Activated T-helper 9 cell treated with anti-CD3 and anti-CD28 coated beads, Interleukin-2, amount 50 U/mL, for 16 hours (primary cell): ENCODE measurements around the gene HSPD1.
"Not testable (repeated sequence)": the region's sequence is repeated elsewhere in the genome, so short reads cannot be mapped to it uniquely, and the experiment has no call there.

Experiments
- DNase-seq: peaks from one replicate; pipeline ENCODE4 v3.0.0-alpha.2; 2020; ENCODE audit warnings: low read depth

The HSPD1 gene

DNA sequence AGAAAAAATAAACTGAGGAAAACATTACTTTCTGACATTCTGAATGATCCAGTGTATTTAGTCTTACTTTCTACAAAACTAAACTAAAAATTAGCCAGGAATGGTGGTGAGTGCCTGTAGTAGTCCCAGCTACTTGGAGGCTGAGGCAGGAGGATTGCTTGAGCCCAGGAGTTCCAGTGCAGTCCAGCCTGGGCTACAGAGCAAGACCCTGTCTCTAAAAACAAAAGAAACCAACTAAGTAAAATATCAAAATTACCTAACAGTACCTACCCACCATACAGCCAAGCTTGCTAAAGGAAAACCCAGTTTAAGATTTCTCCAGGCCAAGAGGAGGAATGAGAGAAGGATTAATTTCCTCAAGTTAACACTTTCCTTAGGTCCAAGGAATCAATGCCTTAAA is 2.9 kb downstream of the HSPD1 start:
- no peak for DNase-seq

DNA sequence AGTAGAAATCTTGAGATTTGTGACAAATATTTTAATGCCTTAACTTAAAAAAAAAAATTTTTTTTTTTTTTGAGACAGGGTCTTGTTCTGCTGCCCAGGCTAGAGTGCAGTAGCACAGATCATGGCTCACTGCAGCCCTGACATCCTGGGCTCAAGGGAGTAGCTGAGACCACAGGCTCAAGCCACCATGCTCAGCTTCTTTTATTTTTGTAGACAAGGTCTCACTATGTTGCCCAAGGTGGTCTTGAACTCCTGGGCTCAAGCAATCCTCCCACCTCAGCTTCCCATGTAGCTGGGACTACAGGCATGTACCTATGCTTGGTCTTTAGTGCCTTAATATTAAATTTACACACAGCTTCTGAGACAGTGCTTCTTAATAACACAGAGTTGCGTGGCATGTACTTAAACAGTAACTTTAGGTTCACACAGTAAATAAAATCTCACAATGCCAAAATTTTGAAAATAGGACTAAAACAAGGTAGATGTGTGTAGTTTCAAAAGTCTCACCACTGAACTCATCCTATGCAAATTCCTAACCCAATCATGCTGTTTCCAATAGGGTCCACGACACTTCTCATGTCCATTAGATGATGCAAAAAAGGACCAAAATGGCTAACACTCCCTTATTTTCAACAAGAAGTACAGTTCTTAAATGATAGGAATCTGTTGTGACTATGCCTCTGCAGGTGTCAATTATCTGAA is 4.1 kb downstream of the HSPD1 start:
- no peak for DNase-seq

DNA sequence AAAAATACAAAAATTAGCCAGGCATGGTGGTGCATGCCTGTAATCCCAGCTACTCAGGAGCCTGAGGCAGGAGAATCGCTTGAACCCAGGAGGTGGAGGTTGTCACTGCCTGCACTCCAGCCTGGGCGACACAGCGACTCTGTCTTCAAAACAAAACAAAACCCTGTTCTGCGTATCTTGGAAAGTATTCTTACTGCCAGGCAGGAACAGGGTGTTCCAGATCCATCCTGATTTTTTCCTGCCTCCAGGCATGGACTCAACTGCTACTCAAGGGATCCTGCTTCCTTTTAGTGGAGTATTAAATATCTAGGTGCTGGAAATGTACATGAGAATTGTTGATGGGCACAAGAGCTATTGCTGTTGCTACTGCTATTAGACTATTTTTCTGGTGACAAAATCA is 12.3 kb downstream of the HSPD1 start:
- no peak for DNase-seq

DNA sequence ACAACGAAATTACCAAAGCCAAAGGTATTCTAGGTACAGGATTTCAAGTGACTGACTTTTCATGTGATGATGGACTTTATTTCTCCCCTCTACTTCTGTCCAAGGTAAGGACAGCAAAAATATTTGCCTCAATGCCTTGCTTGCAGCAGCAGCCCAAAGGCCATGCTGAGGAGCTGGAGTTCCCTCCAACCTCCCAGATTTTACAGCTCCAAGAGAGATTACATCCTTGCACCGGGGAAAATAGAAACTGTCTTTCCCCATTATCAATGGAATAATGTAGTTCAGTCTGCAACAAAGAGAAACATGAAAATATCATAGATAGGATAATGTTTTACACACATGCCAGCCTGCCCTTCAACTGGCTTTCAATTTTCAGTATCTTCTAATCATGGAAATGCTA is 13.5 kb downstream of the HSPD1 start:
- DNase-seq, result no peak

DNA sequence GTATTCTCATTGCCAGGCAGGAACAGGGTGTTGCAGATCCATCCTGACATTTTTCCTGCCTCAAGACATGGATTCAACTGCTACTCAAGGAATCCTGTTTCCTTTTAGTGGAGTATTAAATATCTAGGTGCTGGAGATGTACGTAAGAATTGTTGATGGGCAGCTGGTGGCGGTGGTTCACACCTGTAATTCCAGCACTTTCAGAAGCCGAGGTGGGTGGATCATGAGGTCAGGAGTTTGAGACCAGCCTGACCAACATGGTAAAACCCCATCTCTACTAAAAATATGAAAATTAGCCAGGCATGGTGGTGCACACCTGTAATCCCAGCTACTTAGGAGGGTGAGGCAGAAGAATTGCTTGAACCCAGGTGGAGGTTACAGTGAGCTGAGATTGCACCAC is 15.4 kb downstream of the HSPD1 start:
- not testable (repeated sequence) for DNase-seq

DNA sequence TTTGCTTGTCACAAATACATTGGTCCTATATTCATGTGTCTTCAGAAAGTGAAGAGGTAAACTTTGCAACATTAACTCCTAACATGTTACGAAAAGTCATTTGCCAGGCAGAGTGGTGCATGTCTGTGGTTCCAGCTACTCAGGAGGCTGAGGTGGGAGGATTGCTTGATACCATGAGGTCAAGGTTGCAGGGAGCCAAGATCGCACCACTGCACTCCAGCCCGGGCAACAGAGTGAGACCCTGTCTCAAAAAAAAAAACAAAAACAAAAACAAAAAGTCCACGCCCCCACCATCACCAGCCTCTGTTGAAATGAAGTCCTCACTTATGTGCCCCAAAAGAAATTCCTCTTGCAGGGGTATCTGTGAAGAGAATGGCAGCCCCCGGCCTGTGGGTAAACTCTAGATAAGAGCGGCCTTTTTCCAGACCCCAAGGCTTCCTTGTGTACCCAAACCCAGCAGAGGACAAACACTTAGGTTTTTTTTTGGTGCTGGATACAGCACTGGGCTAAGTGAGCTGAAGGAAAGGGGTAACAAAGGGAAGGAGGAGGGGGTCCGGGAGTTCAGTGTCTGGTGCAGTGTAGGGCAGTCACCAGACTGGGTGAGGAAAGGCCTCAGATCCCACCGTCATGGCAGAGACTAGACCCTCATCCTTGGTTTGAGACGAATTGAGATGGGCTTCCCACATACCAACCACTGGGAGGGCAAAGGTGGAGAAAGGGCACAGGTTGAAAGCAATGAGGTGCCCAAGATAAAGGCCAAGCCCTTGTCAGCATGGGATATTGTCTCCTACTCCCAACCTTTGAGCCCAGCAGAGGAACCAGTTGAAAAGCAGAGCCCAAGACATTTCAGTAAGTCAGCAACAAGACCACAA is 19.2 kb downstream of the HSPD1 start:
- DNase-seq, result no peak

DNA sequence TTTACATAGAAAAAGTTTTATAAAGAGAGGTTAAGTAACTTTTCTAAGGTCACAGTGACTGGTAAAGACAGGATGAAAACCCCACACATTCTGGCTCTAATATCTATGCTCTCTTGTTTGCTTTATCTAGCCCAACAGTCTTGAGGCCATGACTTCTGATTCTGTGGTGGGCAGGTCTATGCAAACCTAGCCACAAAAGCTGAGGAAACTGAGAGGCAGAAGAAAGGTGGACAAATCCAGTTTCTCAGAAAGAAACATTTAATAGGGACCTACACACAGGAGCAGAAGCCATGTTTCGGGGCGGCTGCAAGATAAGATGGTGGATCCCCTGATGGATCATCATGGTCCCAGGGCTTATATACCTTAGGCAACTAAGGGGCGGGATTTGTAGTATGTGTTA is 21.8 kb downstream of the HSPD1 start:
- no peak for DNase-seq

DNA sequence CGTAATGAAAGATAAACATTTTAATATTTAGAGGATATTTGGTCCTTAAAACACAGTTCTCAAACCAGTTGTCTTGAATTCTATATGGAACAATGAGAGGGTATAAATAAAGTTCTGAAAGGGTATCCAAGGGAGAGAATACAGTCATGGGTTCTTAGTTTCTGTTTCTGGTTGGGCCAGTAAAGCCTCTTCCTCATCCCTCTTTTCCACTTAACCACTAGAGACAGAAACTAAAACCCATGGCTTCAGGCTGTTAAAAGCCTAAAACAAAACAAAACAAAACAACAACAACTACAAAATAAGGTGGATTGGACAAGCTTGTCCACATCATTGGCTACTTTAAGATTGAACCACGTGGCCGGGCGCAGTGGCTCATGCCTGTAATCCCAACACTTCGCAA is 27.5 kb downstream of the HSPD1 start:
- DNase-seq, result no peak

DNA sequence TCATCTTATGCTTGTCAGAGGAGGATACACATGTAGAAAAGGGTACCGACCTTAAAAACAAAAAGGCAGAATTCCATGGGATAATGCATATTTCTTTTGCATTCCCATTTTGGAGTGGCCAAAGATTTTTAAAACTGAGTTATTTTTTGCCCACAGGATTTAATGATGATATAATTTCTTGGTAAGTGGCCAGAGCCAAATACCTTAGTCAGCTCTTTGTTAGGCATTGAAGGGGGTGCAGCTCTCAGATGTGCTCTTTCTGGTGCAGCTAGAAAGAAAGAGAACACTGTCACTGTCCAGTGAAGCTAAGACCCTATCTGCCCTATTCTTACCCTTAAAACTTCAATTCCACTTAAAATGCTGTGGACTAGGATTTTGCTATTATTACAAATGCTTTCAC is 35.5 kb downstream of the HSPD1 start:
- no peak for DNase-seq

DNA sequence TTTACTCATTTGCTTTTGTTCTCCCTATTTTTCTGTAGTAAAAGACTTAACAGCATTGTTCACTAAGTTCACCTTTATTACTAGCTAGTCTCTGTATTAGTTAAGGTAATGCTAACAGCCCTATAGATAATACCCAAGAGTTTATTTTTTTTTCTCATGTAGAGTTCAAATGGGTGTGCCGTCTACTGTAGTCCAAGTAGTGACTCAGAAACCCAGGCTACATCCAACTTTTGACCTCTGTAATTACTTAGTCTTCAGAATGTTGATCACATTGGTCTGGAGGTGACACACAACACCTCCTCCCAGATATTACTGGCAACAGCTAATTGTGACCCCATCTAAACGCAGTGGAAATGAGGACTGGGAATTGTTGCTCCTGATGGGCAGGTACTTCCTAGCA is 38.6 kb downstream of the HSPD1 start:
- no peak for DNase-seq

DNA sequence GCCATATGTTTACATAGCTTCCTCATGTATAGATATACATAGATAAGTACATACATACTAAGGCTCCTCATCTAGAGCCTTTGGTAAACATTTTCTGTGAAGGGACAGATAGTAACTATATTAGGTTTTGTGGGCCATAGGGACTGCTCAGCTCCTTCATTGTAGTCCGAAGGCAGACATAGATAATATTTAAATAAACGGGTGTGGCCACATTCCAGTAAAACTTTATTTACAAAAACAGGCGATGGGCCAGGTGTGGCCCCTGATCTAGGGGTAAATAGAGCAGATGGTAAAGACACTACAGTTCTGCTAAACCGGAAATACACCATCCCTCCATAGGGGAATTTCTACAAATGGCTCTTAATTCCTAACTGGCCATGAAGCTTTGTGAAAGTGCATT is 39.0 kb downstream of the HSPD1 start:
- DNase-seq, result no peak

DNA sequence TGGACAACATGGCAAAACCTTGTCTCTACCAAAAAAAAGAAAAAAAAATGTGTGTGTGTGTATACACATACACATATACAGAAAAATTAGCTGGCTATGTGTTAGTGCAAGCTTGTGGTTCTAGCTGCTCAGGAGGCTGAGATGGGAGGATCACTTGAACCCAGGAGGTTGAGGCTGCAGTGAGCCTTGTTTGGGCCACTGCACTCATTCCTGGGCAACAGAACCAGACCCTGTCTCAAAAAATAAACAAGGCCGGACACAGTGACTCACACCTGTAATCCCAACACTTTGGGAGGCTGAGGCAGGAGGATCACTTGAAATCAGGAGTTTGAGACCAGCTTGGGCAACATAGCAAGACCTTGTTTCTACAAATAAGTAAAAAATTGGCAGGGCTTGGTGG is 44.2 kb downstream of the HSPD1 start:
- no peak for DNase-seq

DNA sequence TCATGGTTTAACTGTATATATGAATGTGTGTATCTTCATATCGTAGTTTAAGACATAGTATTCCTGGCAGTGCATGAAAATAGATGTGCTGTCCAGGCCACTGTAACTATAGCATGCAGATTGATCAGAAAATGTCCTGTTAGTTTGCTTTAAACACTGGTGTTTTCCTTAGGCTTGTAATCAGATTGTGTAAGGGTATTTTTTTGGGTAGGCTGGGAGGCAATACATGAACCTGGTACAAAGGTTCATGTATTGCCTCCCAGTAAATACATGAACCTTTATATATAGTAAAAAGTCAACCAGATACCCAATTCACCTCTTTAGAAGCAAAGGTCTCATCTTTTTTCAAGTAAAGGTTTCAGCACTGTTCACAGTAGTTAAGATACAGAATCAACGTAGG is 44.7 kb downstream of the HSPD1 start:
- DNase-seq, result no peak

DNA sequence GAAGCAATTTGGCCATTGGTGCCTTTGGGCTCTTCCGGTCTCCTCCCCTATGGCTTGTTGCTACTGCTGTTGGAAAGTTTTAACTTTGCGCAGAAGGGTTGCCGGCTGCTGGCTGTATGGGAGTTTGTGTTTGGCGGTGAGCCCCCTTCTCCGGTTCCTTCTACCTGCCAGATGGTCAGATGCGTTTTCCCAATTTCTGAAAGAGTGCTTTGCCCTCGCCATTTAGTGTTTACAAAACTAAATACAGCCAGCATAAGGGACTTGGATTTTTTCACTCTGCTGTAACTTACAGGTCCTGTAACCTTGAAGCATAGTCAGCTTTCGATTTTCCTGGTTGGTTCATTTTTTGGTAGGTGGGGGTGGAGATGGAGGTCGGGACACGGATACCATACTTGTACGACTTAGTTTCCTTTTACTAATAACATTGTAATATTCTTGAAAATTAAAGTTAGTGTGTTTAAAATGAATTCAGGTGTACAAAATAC is 45.7 kb downstream of the HSPD1 start:
- DNase-seq, result no peak

DNA sequence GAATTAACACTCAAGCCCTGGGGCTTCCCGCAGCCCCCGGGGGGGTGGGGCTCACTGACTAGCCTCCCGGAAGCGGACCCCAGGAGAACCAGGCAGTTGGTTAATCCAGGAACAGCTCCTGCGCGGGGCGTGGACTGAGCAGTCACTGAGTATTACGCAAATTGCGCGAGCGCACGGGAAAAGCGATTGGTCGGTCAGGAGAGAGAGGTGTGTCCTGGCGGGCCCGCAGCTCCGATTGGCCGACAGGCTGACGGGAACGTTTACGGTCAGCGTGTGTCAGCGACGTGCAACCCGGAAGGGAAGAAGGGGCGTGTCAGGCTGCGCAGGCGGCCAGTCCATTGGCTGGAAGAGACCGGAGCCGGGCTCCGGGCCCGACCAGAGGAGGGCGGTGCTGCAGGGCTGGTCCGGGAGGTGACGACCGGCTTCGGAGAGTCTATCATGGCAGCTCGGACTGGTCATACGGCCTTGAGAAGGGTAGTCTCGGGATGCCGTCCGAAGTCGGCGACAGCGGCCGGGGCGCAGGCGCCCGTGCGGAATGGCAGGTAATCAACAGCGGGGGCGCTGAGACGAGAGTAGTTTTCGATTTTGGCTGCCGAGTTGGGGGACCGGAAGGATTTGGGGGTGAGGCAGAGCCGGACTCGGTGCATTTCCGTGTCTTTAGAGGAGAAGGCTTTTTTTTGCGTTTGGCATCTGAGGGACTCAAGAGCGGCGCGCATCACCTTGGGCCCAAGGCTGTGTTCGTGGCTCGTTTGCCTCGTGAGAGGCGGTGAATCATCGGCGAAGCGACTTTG is 46.3 kb downstream of the HSPD1 start, which contains the start of gene COQ10B:
Gene COQ10B, plus strand, starts transcription at position 430 of the 791 bp plus-strand sequence. Its CDS starts 9 bp downstream, at position 439.
- DNase-seq, result peak; percentile 97

DNA sequence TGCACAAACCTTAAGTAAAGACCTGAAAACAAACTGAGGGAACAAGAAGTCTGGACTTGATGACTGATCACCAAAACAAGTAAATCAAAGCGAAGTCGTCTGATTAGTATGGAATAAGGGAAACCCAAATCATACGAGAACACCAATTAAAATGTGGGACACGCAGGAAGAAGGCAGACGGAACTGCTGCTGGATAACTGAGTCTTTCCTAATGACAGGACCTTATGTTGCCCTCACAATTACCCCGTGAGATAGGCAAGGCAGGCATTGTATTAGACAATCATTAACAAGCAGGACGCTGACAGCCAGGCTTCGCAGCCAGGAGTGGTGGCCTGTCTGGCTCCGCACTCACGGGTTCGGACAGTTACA is 46.9 kb downstream of the HSPD1 start:
- no peak for DNase-seq

DNA sequence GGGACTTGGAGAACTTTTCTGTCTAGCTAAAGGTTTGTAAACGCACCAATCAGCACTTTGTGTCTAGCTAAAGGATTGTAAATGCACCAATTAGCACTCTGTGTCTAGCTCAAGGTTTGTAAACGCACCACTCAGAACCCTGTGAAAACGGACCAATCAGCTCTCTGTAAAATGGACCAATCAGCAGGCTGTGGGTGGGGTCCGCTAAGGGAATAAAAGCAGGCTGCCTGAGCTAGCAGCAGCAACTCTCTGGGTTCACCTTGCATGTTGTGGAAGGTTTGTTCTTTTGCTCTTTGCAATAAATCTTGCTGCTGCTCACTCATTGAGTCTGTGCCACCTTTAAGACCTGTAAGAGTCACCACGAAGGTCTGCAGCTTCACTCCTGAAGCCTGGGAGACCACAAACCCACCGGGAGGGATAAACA is 48.7 kb downstream of the HSPD1 start:
- DNase-seq, result not testable (repeated sequence)

DNA sequence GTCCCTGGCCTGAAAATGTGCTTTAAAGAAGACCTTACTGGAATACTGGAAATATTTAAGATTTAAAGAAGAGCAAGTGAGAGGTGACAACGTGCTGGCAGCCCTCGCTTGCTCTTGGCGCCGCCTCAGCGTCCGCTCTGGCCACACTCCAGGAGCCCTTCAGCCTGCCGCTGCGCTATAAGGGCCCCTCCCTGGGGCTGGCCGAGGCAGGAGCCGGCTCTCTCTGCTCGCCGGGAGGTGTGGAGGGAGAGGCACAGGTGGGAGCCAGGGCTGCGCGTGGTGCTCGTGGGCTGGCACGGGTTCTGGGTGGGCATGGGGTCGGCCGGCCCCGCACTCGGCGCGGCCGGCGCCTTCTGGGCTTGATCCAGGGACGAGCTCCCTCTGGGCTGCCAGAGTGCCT is 49.2 kb downstream of the HSPD1 start:
- DNase-seq, result no peak

DNA sequence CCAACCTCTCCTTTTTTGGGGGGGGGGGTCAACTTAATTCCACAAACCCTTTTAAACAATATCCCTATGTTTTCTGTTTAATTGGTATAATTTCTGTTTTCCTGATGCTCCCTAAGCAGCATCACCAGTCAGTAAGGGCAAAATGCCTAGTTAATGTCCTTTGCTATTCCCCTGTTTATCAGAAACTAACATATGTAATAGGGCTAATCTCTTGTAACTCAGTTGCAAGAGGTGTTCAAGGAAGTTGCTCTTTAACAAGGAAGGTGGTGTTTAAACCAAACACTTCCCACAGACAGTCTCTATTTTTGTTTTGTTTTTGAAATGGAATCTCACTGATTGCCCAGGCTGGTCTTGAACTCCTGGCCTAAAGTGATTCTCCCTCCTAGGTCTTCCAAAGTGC is 52.8 kb downstream of the HSPD1 start:
- DNase-seq, result no peak

DNA sequence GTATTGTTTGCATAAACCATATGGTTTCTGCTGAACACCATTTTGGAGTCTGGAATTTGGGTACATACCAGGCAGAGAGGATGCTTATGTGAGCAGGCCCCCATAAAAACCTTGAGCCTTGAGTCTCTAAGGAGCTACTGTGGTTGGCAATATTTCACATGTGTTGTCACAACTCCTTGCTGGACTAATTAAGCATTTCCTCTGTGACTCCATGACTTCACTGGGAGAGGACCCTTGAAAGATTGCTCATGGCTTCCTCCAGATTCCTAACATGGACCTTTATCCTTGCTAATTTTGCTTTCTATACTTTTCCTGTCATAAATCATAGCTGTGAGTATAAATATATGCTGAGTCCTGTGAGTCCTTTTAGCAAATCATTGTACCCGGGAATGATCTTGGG is 53.9 kb downstream of the HSPD1 start:
- no peak for DNase-seq

DNA sequence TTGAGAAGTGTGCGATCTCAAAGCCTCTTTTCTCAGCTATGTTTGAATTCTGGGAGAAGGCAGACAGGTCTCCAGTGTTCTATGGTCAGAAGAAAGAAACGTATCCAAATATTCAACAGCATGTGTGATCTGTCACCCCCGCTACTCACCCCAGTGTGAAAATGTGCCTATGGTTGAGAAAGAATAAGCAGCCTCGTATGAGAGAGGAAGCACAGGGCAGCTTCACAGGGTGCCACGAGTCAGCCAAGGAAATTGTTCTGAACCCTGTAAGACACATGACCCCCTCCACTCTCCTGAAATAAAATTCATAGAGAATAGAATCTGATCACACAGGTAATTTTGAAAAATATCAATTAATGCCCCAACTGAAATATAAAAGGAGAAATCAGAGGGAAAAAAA is 56.8 kb downstream of the HSPD1 start:
- DNase-seq, result no peak

DNA sequence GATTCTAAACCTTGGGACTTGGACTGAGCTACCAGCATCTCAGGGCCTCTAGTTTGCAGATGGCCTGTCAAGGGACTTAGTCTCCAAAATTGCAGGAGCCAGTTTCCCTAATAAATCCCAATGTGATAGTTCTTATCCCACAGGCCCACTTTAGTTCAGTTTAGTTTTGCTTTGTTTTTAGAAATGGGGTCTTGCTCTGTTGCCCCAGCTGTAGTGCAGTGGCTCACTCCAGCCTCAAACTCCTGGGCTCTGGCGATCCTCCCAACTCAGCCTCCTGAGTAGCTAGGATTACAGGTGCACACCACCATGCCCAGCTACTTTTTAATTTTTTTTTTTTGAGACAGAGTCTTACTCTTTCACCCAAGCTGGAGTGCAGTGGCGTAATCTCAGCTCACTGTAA is 62.3 kb downstream of the HSPD1 start:
- DNase-seq, result no peak
